Activated CD4-positive, alpha-beta T cell treated with anti-CD3 and anti-CD28 coated beads, Interleukin-2, amount 50 U/mL, for 4 hours (primary cell): ENCODE data around the gene ZNF496.

Experiments
- DNase-seq, 2 experiments: peaks; one replicate each; pipeline ENCODE4 v3.0.0-alpha.2; 2020

The ZNF496 gene

DNA sequence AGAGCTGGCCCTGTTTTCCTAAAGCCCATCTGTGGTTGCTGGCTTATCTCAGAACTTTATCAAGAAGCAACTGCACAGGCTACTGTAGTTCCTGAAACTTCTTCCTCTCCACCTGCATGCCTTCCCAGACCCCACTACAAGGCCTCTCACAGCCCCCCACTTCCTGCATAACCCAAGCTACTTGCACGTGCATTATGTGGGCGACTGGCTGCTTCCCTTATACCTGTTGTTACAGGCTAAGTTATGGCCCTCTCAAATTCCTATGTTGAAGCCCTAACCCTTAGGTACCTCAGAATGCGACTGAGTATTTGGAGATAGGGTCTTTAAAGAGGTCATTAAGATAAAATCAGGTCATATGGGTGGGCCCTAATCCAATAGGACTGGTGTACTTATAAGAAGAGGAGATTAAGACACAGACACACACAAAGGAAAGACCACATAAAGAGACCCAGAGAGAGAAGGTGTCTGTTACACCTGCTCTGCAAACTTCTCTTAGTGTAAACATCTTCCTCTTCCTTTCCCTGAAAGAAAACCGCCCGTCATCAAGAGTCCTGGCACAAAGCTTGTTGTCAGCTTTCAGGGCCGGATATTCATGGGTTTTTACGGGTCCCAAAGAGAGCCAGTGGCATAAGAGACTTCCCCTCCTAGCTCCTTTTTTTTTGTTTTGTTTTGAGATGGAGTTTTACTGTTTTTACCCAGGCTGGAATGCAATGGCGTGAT is 5.1 kb downstream of the ZNF496 start:
- DNase-seq: no peak

DNA sequence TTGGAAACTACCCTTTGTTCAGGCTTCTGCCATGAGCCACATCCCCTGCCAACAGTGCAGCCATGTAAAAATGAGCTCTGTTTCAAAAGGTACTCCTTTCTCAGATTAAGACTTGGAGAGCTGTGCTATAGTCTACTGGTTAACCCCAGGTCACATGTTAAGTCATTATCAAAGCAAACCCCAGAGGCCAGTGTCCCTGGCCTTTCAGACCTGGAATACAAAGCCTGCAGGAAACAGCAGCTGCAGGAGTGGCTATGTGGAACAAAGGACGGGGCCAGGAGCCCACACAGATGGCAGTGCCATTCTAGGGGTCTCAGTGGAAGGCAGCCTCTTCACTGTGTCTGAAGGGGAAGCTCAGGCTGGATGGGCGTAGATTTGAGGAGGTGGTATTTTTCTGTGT is 6.7 kb downstream of the ZNF496 start:
- no peak for DNase-seq

DNA sequence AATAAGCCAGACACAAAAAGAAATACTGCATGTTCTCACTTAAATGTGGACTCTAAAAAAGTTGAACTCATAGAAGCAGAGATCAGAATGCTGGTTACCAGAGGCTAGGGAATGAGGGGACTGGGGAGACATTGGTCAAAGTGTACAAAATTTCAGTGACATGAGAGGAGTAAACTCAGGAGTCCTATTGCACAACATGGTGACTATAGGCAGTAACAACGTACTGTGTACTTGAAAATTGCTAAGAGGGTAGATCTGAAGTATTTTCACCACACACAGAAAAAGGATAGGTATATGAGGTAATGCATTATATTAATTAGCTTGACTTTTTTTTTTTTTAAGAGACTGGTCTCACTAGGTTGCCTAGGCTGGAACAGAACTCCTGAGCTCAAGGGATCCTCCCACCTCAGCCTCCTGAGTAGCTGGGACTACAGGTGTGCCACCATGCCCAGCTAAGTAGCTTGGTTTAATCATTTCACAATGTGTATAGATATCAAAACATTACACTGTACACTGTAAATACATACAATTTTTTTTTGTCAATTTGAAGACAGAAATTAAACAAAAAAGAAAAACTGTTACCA is 7.4 kb downstream of the ZNF496 start:
- DNase-seq: no peak

DNA sequence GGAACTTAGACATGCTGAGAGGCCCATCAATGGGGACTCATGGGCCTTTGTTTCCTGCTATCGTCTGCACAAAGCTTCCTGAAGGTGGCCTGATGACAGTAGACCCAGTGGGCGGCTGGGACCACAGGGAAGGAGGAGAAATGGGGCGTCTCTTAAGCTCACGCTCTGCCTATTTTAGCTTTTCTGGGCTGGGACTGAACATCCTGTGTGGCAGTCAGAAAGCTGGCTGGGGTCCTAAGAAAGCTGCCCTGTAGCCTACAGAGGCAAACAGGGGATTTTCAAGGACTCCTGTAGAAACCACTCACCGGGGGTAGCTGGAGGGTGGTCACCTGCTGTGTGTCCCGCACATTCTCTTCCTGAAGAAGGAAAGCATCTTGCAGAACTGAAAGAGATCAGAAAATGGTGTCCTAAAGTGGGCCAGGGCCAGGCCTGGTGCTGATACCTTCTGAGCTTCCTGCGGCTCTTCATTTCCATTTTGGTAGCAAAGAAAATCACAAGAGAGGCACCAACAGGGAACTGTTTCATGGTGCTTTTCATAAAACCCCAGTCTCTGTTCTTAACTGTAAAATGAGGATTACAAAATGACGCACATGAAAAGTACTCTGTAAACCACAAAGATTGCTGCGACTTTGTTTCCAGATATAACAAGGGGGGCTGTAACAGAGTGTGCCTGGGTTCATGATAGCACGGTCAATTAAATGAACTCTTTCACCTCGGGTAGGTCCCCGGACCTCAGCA is 8.6 kb downstream of the ZNF496 start:
- DNase-seq: no peak

DNA sequence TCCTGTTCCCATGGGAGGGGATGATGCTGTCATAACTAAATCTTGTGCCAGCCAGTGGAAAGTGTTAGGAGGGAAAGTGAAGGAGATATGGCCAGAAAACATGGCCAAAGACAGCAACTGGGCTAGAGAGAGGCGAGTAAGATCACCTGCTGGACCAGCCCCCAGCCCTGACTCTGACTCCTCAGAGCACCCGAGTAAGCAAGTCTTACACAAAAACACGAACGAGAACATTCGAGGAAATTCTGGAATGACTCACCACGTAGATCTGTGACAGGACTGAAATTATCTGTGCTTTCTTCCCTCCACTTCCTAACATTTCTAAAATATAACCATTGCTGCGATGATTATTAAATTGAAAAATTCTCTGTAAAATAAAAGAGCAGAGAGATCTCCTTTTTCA is 9.2 kb downstream of the ZNF496 start:
- no peak for DNase-seq

DNA sequence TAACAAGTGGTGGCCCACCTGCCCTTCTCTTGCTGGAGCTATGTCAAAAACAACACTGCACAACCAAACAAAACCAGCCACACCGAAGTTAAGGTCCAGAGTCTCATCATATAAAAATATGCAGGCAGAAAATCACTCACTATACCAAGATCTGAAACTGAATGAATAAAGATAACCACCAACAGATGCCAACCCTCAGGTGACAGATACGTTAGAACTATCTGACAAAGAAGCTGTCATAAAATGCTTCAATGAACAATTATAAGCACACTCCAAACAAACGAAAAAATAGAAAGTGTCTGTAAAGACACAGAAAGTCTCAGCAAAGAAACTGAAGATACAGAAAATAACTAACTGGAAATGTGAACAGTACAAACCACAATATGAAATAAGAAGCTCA is 14.0 kb downstream of the ZNF496 start:
- no peak for DNase-seq

DNA sequence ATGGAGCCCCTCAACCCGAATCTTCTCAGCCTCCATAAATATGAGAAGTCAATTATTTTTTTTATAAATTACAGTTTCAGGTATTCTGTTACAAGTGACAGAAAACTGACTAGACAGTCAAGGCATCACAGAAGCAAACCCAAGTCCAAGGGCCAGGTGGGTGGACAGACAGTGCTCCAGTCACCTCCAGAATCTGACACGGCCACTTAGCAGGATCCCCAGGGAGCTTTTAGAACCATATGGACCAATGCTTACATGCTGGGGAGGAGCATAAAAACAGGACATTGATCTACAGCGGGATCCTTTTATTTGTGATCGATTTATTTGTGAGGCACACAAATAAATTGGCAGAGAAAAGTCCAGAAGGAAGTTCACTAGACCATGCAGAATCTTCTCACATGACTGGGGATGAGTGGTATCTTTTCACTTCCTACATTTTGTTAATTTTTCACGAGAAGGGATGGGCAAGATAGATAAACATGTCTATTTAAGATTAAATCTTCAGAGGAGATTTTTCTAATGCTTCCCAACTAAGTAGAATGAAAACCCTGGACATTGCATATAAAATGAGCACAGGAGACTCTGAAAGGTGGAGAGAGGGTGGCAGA is 15.0 kb downstream of the ZNF496 start:
- no peak for DNase-seq

DNA sequence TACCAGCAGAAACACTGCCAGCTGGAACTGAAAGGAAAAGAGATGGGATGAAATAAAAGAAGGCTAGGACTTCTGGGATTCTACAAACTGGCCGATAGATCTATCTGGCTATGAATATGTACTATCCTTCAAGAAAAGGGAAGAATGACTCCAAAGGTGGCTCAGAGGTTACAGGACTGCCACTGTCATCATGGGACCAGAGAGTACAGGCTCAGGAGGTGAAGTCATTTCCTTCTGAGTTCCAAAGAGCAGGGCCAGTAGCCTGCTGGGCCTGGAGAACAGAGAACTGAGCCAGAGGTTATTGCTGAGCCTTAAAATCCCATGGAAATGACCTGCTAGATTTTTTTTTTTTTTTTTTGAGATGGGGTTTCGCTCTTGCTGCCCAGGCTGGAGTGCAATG is 27.6 kb downstream of the ZNF496 start:
- no peak for DNase-seq

DNA sequence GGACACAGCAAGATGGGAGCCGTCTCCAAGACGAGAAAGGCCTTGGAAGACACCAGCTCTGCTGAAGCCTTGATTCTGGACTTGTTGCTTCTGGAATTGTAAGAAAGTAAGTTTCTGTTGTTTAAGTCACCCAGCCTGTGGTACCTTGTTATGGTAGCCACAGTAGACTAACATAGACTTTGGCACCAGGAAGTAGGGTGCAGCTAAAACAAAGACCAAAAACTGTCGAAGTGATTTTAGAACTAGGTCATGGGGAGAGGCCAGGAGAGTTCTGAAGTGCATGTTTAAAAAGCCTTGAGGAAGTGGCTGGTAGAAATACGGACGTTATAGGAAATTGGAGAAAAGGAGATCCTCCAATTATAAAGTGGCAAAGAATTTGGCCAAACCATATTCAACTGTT is 28.5 kb downstream of the ZNF496 start:
- DNase-seq: no peak

DNA sequence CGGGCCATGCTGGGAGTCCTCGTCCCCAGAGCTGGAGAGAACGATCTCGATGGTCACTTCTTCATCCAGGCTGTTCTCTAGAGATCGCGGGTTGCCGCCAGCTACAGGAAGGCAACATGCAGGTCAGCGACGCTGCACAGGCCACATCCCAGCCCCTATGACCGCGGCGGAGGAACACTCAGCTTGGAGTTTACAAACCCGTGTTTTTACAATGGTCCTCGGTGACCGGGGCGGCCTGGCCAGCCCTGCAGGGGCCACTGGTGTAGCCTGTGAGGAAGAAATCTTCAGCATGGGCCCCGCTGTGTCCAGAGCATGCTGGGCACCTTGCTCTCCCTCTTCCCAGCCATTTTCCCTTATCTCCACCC is 30.5 kb downstream of the ZNF496 start:
- DNase-seq: no peak

DNA sequence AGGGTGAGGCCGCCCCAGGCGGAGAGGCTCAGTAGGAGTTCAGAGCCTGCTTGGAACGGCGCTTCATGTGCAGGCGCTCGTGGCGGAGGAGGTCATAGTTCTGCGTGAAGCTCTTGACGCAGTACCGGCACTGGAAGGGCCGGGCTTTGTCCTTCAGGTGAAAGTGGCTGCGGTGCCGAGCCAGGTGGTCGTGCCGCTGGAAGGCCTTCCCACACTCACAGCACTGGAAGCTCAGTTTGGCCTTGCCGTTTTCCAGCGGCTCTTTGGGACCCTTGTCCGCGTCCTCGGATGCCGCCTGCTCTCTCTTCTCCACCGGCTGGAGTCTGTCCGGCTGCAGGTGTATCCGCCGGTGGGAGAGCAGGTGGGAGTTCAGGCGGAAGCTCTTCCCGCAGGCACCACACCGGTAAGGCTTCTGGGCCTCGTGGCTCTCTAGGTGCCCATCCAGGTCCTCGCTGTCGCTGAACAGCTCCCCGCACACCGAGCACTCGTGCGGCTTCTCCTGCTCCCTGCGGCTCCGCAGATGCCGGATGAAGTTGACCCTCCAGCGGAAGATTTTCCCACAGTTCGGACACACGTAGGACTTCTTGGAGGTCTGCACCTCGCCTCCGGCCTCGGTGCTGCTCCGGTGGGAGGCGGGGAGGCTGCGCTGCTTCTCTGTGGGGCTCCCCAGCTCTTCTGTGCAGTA is 31.0 kb downstream of the ZNF496 start:
- DNase-seq: no peak

DNA sequence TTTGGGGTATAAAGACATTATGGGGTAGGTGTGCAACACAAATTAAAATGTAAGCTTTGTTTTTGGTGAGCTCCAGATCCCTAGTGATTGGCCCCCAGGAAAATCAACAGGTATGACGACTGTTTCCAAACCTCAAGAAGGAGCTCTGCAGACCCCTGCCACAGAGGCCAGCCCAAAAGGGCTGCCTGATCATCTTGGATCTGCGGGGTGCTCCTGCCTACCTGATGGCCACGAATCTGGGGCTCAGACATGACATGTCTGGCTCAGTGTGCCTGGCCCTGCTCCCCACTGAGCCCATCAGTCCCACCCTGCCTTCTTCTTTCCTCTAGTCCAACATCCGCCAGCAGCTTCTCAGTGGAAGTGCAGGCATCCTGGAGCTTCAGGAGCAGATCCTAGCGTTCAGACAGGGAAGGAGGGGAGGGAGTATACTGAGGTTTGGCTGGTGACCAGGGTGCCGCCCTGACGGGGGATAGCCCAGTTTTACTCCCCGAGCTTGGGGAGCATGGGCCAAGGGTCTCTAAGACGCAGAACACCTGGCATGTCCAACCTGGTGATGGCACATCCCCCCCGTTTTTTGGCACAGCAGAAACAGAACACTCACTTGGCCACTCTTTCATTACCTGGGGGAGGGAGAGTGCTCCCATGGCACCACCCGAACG is 31.8 kb downstream of the ZNF496 start:
- DNase-seq: no peak

DNA sequence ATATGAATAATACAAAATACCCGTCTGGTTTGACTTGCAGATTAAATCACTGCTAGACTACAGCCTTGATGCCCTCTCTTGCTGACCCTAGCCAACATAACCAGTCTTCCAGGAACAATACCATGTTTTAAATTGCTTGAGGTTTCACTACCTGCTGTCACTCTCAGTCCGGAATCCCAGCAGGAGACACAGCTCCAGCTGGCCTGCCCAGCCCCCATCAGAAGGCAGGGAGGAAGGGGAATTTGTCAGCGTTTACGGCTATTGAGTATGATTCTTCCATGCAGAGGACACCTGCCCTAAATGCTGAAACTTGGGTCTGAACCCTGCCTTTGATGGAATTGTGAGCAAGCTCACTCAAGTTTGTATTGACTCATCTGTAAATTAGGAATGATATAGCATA is 33.0 kb downstream of the ZNF496 start:
- no peak for DNase-seq

DNA sequence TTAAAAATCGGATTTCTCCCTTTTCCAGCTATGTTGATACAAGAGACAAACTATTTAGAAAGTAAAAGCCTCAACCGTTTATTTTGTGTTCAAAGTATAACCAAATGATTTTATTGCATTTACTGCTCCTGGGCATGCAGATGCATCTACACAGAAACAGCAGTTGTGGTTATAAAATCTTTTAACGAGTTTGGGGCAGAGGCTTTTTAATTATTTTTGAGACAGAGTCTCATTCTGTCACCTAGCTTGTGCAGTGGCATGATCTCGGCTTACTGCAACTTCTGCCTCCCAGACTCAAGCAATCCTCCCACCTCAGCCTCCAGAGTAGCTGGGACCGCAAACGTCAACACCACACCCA is 33.6 kb downstream of the ZNF496 start:
- DNase-seq: no peak

DNA sequence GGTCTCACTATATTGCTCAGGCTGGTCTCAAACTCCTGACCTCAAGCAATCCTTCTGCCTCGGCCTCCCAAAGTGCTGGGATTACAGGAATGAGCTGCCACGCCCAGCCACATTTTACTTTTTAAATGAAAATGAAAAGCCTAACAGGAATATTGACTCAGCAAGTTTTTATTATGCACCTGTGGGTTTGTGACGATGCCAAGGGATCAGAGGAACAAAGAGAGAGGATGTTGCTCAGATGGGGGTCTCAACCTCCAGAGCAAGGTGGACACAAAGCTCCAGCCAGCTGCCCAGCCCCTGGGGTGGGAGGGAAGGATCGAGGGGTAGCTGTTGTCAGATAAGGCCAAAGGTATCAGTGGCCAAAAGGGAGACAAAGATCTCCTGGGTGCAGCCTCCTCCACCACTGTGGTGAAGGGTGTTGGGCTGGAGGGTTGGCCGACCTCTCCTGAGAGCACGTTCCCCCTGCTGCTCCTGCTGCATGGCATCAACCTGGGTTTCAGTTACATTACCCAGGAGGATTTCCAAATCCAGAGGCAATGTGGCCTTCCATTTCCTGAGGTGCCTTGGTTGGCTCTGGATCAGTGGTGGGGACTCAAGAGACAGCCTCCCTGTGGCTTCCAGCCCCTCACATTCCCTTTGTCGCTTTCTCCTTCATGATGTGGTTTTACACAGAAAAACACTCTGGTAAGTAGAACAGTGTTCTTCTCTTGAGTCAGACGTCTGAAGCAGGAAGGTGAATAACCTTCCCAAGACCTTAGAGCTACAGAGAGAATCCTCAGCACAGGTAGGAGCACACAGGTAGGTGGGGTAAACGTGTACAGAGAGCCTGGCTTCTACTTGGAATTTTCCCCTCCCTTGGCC is 34.2 kb downstream of the ZNF496 start:
- DNase-seq: no peak

DNA sequence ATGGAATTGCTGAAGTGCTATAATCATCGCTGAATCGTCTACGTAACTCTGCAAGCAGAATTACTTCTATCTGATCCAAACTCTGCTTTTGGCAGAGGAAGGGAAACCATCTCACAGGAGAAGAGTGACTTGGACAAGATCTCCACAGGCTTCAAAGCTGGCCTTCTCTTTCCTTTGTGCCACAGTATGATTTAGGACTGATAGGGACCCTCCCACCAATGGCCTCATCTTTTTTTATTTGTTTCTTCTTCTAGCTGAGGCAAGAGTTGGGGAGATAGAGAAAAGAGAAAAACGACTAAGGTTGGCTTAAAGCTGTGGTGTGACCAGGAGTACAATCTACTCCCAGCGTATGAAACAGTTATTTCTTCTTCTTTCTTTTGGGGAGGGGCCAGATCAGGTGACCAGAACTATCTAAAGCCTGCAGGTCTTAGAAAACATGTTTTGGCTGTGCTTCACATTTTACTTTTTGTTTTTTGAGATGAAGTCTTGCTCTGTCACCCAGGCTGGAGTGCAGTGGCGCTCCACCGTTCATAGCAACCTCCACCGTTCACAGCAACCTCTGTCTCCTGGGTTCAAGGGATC is 35.0 kb downstream of the ZNF496 start:
- DNase-seq: no peak

DNA sequence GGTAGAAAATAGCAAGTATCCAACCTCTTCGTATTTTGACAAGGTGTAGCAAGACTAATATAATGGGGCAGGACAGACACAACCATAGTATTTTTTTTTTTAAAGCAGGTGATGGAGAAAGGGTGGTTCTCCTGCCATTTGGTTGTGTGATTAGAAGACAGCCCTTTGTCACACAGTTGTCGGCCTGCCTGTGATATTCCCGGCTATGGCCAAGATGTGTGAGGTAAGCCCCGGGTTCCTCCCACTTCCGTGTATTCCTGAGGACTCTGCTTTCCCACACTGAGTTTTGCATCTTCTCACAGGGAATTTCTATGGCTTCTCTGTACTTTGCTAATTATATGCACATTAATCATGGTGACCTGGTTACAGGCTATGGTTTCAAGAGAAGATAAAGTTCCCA is 35.9 kb downstream of the ZNF496 start:
- no peak for DNase-seq

DNA sequence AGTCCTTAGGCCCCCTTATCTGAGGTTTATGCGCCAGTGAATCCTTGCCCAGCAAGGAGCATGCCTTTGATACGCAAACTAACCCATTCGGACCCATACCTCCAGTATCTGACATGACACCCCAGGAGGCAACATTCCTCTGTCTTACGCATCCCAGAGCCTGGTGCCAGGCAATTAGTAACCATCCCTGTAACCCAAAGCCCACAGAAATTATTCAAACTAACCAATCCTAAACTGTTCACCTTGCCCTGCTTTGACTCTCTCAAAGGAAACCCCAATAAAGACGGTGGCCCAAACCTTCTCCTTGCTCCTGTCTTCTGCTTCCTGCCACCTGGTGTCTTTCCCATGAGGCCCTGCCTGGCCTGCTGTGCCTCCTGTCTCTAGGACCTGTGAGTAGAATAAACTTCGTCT is 36.4 kb downstream of the ZNF496 start:
- no peak for DNase-seq

DNA sequence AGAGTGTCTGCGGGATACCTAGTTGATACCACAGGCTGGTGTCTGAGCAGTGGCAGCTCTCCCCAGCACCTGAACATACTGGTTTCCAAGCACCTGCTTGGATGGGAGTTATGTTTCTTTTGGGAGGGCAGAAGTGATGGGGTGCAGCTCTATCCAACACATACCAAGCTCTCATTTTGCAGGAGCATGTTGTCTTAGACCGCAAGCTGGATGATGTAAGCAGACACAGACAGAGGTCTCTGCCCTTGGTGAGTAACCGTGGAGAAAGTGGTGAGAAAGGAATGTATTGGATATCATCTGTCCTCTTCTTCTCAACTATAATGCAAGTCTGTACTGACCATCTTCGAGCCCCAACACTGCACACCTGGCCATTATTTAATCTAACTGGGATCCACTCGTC is 37.4 kb downstream of the ZNF496 start:
- DNase-seq: no peak

DNA sequence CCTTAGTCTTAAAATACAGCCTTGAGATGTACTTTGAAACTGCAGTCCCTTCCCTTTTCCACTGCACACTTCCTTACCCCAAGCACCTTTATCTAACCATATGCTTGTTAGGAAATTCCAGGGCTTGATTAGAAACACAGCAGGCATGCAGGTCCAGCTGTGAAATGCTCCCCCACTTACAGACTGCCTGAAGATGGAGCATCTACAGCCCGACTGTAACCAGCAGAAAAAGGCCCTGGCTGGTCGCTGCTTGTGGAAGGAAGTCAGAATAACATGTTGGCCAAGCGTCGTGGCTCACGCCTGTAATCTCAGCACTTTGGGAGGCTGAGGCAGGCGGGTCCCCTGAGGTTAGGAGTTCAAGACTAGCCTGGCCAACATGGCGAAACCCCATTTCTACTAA is 38.6 kb downstream of the ZNF496 start:
- no peak for DNase-seq

DNA sequence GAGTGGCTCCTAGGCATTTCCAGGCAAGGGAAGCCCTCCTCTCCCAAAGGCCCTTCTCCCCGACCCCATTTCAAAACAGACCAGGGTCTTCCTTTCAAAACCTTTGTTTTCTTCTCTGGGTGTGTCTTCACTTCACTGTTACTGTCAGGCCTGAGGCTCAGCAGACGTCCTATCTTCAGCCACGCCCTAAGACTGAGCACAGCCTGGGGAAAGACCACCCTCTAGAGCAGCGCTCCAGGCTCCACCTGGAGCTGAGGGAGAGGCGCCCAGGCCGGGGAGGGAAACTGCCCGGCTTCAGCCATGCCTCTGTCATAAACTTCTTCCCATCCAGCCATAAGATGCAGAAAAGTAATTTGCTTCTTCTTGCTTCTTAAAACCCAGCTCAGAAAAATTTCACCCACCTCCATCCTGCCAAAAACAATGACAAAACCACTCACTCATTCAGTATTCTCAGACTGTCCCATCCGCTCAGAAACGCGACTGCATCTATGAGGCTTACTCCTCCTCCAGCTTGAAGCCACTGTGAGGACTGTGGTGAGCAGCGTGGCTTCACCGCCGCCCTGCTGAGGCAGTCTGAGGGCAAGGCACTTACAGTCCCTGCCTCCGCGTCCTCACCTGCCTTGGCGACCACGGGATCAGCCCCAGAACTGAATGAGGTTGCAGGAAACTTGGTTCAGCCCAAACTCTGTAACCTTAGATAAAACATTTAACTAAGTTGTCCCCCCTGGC is 39.7 kb downstream of the ZNF496 start:
- no peak for DNase-seq
